NCI-H2171 (cell line): ENCODE data around the gene GMPPB.

Source experiments
- DNase-seq: peaks from one replicate; lab custom pipeline; 2025; lab: John Stamatoyannopoulos, UW

Gene GMPPB

DNA sequence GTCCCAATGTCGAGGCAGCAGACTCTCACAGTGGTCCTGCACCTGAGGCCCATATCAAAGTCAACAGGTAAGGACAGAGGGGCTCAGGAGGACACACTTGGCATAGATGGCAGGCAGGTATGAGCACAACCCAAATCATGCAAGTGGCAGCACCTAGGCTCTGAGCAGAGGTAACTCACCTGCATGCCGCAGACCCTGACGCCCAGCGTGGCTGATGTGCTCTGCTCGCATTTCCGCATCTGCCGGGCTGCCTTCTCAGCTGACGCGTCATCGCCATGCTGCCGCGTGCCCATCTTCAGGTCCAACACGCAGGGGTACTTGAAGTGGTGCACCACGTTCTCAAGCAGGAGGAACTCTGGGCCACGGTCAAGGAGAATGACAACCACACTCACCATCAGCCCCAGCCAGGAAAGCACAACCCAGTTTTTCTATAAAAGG, 4.2 kb upstream of the GMPPB start:
- no peak for DNase-seq

DNA sequence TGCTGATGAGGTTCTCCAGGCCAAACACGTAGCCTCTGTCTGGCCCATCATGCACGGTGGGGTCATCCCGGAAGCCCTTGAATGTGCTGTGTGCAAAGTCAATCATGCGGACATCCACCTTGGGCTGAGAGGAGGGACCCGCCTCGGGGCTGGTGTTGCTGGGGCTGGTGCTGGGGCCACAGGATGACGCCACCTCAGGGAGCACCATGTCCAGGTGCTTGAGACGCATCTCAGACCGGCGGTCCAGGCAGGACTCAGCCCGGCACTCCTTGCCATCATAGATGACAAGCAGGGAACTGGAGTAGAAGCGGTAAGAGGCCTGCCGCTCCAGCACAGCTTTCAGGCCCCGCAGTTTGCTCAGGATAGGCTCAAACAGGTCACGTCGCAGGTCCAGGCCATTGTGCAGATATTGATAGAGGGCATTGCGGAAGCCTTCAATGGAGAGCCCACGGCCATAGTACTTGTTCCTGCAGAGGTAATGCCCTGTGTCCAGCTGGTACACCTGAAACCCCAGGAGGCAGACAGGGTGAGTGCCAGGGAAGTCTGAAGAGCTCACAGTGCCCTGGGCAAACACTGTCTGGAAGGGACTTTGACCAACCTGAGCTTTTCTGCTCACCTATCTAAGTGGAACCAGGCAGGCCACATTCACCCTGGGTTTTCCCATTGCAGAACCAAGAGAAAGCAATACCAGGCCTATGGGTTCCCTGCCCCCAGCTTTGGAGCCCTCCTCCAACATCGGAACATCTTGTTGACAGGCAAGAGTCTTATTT, 3.6 kb upstream of the GMPPB start:
- no peak for DNase-seq

DNA sequence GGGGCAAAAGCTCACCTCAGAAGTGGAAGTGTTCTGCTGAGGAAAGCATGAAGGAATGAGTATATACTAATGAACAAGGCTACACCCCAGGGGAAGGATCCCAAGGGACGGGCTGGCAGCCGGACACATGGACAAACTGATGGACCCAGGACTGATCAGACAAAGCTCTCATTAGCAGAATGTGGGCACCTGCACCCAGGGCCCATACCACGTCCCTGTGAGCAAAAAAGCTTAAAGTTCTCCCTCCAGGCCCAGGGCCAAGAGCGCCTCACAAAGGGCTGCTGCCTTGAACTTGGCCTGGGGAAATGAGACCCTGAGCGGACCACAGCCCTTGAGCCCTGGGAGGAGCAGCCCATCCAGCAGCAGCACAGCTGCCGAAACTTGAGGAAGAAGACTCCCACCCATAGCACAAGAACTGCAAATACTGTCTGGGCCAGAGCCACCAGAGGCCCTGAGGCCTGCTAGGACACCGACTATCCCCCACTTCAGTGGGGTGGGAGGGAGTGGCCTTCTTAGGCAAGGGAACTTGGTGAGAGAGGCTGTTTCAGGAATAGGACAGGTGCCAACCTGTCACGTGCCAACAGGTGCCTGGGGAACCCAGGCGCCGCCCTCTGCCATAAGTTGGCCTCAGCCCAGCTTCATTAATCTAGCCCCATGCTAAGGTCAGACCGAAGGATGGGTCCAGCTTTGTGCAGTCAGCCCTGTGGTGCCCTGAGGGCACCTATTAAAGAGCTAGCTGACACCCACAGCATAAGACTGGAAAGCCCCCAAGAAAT, 2.3 kb upstream of the GMPPB start:
- DNase-seq, result no peak

DNA sequence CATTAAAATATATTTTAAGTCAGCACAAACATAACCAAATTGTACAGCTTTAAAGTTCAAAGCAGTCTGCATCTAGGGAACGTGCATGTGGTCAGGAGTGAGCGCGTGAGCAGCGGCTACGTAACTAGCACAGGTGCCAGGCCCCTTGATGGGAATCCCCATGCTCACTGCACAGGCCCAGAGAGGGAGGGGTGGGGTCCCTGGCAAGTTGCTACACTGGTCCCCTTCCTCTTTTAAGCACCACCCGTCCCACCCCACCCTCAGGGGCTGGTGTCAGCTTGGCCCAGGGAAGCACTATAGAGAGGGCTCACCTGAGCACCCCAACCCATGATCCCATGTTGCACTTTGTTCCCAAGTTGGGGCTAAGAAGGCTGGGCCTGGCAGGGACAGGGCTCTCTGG, 835 bp upstream of the GMPPB start:
- DNase-seq, result no peak

DNA sequence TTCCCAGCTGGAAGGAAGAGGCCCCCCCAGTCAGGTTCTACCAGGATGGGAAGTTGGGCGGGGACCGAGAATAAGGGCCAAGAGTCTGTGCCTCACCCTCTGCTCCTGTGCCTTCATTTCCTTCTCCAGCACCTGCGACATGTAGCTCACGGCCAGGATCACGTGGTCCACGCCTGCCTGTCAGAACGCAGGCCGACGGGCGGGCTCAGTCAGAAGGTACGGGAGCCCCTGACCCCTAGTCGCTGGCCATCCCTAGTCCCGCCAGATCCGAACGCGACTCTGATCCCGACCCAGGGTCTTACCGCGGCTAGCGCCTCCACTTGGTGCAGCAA, 489 bp downstream of the GMPPB start:
- no peak for DNase-seq

DNA sequence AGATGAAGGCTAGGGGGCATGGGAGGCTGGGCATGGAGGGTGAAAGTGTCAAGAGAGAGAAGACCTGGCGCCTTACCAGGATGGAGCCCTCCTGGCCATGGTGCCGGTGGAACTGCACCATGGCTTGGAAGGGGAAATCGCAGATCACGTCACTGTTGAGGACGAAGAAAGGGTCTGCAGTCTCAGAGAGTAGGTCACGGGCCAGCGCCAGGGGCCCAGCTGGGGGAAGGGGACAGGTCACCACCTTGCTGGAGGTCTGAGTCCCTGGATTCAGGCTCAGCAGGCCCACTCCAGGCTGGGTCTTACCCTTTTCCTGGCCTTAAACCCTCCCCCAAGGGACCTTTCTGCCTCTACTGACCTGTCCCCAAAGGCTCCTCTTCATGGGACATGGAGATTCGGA, 855 bp downstream of the GMPPB start:
- DNase-seq, result no peak

DNA sequence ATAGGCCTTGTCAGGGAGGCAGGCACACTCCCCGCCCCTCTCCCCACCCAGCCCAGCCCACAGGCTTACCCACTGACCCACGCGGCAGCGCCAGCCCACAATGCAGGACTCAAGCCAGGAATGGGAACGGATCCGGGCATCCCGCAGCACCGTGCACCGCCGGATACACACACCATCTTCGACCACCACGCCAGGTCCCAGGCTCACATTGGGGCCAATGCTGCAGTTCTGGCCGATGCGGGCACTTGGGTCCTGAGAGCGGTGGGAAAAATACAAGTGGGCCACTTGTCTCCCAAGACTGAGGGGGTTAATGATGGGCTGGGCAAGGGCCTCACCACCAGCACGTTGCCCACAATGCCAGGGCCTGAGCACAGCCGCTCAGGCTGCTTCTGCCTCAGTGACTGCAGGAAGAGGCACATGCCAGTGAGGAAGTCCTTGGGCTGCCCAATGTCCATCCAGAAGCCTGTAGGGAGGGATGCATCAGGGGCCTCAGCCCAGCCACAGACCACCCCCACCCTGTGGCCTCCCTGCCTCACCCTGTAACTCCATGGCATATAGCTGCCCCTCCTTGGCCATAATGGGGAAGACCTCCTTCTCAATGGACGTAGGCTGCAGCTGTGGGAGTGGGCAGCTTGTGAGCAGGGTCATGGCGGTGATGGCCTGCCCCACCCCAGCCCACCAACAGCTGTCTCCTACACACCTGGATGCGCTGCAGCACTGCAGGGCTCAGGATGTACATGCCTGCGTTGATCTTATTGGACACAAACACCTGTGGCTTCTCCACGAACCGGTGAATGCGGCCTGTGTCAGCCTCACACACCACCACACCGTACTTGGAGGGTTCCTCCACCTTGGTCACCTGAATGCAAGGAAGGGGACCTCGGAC, 1.6 kb downstream of the GMPPB start:
- no peak for DNase-seq

DNA sequence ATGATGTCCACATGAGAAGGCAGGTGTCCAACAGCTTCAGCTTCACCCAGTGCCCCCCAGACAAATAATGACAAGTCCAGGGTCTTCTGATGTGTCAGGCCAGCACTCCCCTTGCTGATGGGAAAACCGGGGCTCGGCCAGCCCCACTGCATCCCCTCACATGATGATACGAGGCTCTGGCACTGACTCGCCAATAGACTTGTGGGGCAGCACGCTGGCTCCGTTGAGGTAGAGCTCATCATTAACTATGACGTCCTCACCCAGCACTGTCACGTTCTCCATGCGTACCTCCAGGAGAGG, 2.2 kb downstream of the GMPPB start:
- no peak for DNase-seq

DNA sequence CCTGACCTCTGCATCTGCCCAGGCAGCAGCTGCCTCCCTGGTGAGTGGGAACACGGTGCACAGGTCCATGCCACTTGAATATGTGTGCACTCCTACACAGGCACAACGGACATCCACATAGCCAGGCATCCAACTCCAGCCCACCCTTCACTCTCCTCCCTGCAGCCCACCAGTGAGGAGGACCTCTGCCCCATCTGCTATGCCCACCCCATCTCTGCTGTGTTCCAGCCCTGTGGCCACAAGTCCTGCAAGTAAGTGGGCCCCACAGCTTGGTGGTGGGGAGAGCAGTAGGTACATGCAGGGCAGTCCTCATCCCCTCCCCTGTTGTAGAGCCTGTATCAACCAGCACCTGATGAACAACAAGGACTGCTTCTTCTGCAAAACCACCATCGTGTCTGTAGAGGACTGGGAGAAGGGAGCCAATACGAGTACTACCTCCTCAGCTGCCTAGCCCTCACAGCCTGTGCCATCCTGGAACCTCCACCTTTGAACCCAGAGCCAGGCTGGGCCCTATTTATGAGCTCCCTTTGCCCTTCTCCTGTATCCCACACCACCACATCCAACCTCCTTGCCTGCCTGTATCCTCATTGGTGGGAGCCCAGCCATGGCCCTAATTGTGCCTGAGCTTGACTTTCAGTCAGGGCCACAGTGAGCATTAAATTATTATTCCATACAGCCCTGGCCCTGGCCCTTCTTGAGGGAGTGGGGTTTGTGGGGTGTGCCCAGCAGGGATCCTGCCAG, 2.7 kb downstream of the GMPPB start:
- no peak for DNase-seq

DNA sequence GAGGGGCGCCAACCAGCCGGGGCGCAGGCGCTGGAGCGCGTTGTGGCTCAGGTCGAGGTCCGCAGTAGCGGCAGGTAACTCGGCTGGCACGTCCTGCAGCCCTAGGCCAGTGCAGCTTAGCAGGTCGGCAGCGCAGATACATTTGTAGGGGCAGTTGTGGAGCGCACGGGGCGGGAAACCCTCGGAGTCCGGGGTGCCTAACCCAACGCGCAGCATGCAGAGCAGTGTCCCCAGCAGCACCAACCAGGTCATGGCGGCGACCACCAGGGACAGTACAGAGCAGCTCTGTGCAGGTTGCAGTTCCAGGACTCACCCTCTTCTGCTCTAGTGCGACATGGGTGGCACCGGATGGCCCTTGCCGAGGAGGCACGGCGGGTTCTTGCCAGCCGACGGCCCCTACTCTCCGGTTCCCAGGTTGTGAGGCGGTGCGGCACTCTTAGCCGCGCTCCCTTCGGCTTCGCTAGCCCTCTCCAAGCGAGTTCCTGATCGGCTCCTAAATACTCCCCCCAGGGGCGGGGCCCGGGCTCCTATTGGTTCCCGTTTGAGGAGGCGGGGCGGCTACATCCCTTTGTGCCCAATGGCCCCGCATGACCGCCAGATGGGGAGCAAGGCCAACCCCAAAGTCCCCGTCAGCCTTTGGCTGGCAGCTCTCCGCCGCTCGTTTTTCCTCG, 4.4 kb downstream of the GMPPB start, which contains the start of gene AMIGO3:
Gene AMIGO3, minus strand, starts transcription at position 471 of the 671 bp plus-strand sequence. Its CDS starts 219 bp downstream, at position 252.
- DNase-seq, result peak; percentile 86

DNA sequence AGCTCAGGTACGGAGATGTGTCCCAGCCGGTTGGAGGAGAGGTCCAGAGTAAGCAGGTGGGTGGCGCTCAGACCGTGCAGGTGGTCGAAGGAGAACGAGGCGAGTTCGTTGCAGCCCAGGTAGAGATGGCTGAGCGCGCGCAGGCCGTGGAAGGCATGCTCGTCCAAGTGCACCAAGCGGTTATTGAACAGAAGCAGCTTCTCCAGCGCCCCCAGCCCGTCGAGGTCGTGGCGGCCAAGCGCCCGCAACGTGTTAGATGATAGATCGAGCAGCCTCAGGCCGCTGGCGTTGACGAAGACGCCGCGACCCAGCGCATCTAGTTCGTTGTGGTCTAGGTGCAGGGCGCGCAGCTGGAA, 4.9 kb downstream of the GMPPB start:
- DNase-seq, result no peak

DNA sequence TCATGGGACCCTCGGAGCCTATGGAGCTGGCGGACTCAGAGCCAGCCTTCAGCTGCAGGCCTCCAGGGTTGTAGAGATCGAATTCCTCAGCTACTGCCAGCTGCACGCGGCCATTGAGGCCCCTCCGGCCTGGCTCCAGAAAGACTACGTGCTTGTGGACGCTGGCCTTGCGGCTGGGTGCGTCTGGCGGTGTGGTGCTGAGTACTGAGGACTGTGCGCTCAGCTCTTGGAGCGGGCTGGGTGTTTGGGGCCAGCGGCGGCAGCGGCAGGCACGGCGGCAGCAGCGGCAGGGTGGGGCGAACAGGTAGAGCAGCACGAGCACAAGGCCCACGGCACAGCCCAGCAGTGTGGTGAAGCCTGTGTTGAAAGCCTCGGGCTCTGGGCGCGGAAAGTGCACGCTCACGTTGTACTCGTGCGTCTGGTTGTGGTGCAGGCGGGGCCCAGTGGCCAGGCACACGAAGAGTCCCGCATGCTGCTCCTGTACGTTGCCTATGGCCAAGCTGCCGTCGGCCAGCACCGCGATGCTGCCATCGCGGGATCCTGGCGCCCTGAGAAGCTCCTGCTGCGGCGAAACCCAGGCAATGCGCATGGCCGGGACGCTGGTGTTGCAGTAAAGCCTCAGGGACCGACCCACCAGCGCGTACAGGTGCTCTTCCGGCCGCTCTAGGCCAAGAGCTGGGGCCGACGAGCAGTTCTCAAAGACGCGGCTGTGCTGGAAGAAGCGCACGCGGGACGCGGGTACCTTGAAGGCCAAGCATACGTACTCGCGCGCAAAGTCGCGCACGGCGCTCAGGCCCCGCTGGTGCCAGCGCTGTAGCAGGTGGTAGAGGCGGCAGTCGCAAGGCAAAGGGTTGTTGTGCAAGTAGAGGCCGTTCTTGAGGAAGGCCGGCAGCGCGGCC, 5.5 kb downstream of the GMPPB start:
- no peak for DNase-seq

DNA sequence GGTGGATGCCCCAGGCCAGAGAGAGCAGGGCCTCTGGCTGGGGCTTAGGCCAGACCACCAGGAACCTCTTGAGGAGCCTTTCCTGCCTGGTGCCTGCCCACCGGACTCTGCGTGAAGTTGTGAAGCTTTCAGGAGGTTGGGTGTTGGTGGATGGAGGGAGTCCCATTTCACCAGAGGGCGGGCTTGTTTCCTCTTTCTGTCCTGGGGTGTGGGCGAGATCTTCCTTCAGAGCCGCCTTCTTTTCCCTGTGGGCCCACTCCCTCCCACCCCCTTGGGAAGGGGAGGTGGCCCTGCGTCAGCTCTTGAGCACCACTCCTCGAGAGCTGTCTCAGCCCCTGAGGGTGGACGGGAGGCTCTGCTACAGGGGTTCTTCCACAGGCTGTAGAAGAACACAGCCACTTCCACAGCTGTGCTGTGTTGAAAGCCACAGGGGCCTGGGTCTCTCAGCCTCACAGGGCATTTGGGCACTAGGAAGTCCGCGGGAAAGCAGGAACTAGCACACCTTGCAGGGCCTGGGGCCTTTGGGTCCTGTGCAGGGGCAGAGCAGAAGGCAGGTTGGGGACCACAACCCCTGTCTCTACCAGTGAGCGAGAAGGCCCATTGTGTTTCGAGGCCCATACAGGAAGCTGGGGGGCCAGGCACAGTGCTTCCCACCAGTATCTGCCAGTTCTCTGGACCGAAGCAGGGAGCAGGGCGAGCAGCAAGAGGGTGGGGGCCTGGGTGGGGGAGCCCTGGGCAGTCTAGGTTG, 6.4 kb downstream of the GMPPB start:
- no peak for DNase-seq

DNA sequence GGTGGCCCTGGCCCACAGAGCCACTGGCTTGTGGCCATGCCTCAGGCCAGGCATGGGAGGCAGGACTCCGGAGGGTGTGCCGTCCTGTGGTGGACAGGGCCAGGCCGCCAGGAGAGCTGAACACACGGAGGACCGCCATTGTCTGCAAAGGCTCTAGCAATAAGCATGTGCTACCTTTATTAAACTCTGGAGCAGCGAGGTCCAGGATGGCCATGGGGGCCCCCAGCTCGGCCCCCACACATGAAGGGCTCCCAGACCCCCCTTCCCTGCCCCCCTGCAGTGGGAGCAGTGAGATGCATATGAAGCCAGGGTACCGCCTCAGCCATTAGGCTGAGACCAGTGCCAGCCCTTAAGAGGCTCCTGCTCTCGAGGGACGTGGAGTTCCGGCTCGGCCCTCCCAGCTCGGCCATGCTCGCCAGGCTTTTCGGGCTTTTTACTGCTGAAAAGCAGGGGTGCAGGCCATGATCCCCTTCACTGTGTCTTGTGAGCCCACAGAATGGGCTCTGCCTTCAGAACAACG, 7.0 kb downstream of the GMPPB start:
- DNase-seq, result no peak

DNA sequence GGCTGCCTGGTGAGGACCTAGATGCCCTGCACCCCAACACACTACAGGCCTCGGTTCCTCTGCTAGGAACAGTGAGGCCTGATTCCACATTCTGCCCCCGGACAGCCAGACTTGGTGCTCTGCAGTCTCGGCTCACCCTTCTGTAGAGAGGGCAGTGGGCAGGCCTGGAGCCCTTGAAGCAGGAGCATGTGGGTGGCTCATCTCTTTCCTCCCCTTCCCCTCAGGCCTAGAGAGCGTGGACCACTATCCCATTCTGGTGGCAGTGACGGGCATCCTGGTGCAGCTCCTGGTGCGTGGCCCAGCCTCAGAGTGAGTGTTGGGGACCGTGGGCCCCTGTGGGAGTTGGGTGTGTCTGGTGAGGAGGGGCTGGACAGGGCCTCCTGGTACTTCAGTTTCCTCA, 7.6 kb downstream of the GMPPB start:
- DNase-seq, result no peak

DNA sequence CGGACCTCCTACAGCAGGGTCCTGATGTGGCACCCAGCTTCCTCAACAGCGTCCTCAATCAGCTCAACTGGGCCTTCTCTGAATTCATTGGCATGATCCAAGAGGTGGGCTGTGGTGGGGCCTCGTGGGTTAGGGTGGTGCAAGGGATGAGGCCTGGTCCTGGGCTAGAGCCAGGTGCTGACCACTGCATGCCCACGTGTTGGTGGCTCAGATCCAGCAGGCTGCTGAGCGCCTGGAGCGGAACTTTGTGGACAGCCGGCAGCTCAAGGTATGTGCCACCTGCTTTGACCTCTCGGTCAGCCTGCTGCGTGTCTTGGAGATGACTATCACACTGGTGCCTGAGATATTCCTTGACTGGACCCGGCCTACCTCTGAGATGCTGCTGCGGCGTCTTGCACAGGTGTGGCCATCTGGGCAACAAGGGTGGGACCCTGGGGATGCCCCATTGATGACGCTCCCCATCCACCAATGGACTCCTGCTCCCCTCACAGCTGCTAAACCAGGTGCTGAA, 8.1 kb downstream of the GMPPB start:
- DNase-seq, result no peak

DNA sequence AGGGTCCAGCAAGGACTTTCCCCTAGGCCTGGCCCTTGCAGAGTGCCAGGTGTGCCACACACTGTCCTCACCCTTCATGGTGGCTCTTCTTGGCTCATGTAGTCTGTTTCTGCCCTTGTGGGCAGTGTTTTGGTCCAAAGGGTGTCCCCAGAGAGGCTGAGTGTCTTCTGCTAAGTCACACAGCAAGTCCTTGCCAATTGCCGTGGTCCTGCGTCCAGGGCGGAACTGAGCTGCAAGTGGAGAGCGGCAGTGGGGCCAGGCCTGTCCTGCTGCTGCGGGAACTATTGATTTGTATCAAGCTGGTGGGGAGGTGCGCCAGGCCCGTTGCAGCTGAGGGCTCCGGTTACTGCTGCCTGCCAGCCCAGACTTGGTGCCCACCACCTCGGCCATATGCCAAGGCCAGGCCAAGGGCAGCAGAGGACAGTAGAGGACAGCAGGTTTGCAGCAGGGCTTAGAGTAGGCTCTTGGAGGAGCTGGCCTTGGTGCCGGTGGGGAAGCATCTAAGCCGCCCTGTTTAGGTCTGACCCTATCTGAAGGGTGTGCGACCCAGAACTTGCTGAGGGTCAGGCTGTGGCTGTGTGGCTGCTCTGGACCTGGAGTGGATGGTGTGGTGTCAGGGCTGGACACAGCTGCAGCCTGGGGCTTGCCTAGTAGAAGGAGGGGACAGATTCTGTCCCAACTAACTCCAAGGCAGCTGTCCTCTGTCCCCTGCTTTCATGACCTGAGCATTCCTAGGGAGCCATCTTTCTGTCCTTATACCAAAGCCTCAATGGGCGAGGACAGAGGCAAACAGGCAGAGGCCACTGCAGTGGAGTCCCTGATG, 8.8 kb downstream of the GMPPB start:
- no peak for DNase-seq

DNA sequence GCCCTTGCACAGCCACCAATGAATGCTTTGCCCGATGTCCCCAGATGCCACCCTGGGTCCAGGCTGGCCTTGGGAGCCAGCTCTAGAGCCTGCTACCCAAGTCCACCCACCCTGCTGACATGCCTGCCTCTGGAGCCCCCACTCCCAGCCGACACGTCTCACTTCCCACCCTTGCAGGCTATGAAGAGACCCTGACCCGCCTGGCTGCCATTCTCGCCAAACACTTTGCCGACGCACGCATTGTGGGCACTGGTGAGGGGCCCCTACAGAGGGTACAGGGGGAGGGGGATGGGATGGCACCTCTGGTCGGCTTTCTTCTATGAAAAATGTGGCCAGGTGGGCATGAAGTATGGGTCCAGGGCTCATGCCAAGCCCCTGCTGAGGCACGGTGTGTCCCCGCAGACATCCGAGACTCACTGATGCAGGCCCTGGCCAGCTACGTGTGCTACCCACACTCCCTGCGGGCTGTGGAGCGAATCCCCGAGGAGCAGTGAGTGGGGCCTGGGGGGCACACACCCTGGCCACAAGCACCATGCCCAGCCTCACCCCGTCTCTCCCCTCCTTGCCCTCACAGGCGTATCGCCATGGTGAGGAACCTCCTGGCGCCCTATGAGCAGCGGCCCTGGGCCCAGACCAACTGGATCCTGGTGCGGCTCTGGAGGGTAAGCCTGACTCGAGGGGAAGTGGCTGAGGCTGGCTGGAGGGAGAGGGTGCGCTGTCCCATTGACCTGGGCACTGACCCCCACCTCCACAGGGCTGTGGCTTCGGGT, 10.2 kb downstream of the GMPPB start:
- DNase-seq, result no peak
